Immature natural killer cell (primary cell): Measurements from ENCODE around the gene BATF3. TPM values are rescaled to one million over a fixed set of nuclear protein-coding genes. Genes with fewer than 3 reads are reported as not detected.
"Not testable (repeated sequence)": the region's sequence is repeated elsewhere in the genome, so short reads cannot be mapped to it uniquely, and the experiment has no call there.

ENCODE experiments used
- DNase-seq, 3 donors: peaks; one replicate each; pipeline ENCODE4 v3.0.0; 2022; ENCODE audit warnings: mixed read lengths in 1 of 3
- H3K27ac Mint-ChIP-seq, 6 donors: one replicate each; pipeline ENCODE4 v1.8.0; 2020; ENCODE audit warnings: mixed read lengths in 6 of 6, mild to moderate bottlenecking in 5 of 6, inconsistent platforms in 4 of 6, moderate library complexity in 3 of 6
- H3K27me3 Mint-ChIP-seq, 3 donors: one replicate each; pipeline ENCODE4 v1.8.0; 2020 to 2021; ENCODE audit warnings: low read depth in 3 of 3, mild to moderate bottlenecking in 3 of 3, mixed read lengths in 3 of 3, moderate library complexity in 3 of 3, inconsistent platforms in 1 of 3
- H3K36me3 Mint-ChIP-seq, 3 donors: one replicate each; pipeline ENCODE4 v1.8.0; 2020; ENCODE audit warnings: mixed read lengths in 3 of 3, inconsistent platforms in 2 of 3, mild to moderate bottlenecking in 2 of 3
- H3K4me1 Mint-ChIP-seq, 2 donors: one replicate each; pipeline ENCODE4 v1.8.0; 2020; ENCODE audit warnings: inconsistent platforms in 2 of 2, mild to moderate bottlenecking in 2 of 2, mixed read lengths in 2 of 2, moderate library complexity in 1 of 2
- H3K4me3 Mint-ChIP-seq, 5 donors: one replicate each; pipeline ENCODE4 v1.8.0; 2020; ENCODE audit warnings: mild to moderate bottlenecking in 5 of 5, mixed read lengths in 5 of 5, inconsistent platforms in 3 of 5, moderate library complexity in 3 of 5
- H3K9me3 Mint-ChIP-seq, 6 donors: one replicate each; pipeline ENCODE4 v1.8.0; 2020; ENCODE audit warnings: mild to moderate bottlenecking in 6 of 6, mixed read lengths in 6 of 6, inconsistent platforms in 4 of 6, moderate library complexity in 3 of 6
- polyA plus RNA-seq, 3 donors: library from polyadenylated mRNA; unstranded; fragments of 300-500 nt; fragmentation: Illumina TruSeq; gene quantifications; one replicate each; pipeline ENCODE4 v1.2.3, GENCODE V29; 2021

BATF3 gene
- polyA plus RNA-seq, 3 donors from 2014 or later = 4.4 to 7.4 (median 7.2) TPM

DNA sequence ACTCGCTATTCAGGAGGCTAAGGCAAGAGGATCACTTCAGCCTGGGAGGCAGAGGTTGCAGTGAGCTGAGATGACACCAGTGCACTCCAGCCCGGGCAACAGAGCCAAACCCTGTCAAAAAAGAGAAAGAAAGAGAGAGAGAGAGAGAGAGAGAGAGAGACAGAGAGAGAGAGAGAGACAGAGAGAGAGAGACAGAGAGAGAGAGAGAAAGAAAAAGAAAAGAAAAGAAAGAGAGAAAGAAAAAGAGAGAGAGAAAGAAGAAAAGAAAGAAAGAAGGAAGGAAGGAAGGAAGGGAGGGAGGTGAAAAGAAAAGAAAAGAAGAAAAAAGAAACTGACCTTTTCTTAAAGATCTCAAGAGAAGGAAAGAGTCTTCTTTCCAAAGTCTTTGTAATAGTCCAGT, 60.1 kb downstream of the BATF3 start:
- not testable (repeated sequence) for H3K36me3 Mint-ChIP-seq, DNase-seq, H3K9me3 Mint-ChIP-seq, H3K27ac Mint-ChIP-seq, H3K27me3 Mint-ChIP-seq, H3K4me3 Mint-ChIP-seq
- H3K4me1 Mint-ChIP-seq = peaks cover 28 to 29% of the 10 kb centered on the region in 2 donors

DNA sequence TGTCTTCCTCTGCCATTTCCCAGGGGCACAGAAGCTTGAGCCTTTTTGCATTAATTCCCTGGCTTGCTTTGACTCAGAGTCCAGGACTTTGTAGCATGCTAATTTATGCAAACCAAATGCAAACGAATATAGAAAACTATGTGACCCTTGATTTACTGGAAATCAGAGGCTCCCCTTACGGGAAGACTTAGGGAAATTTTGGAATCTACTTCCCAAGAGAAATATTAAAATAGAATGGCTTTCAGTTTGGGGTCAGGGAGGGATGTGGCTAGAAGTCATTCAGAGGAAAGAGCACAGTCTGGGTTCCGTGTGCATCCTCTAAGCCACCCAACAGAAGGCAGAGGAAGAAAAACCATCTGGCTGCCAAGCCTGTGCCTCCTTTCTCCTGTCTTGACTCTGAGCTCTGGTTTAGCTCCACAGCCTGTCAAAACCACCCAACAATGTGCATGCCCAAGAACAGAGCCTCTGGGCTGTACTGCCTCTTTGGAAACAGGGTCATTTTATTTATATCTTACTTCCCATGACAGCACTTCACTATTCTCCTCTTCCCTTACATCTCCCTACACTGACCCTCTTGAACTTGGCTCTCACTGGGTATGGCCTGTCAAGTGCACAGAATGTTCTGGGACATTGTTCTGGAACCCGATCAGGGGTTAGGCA, 61.0 kb downstream of the BATF3 start:
- peak overlapping the region in 1 of 6 donors; percentile 34 for H3K27ac Mint-ChIP-seq
- H3K4me3 Mint-ChIP-seq = no peak overlapping the region
- no peak for DNase-seq
- peaks cover 29 to 31% of the 10 kb centered on the region in 2 donors for H3K4me1 Mint-ChIP-seq
- H3K27me3 Mint-ChIP-seq = peaks cover 0 to 3% (median 0%) of the 10 kb centered on the region in 3 donors
- peaks cover 0 to 2% (median 0%) of the 10 kb centered on the region in 6 donors for H3K9me3 Mint-ChIP-seq
- peaks cover 4 to 5% (median 4%) of the 10 kb centered on the region in 3 donors for H3K36me3 Mint-ChIP-seq

GRCh38 chr1:212637902-212638301, 61.7 kb downstream of the BATF3 start:
- DNase-seq = no peak
- Mint-ChIP-seq H3K9me3 (peaks cover 0 to 2% (median 0%) of the 10 kb centered on the region in 6 donors), H3K36me3 (peaks cover 4 to 5% (median 4%) of the 10 kb centered on the region in 3 donors), H3K4me1 (peaks cover 29 to 31% of the 10 kb centered on the region in 2 donors), H3K4me3 (no peak overlapping the region), H3K27ac (peak overlapping the region in 1 of 6 donors; percentile 22), H3K27me3 (peaks cover 0 to 3% (median under 1%) of the 10 kb centered on the region in 3 donors)

Other genes with a start within 250 kb of the BATF3 start
- gene ATF3, start 91.1 kb downstream of the BATF3 start, polyA plus RNA-seq = under 1 TPM in 2 of 3 donors, not detected in 1; 0.40 to 0.70 TPM
- gene NSL1, start 91.9 kb upstream of the BATF3 start, polyA plus RNA-seq = 10 to 100 TPM; 63.4 to 70.6 (median 64.6) TPM
- gene TATDN3, start 92.1 kb upstream of the BATF3 start, polyA plus RNA-seq = 10 to 100 TPM in 2 of 3 donors, 1 to 10 TPM in 1; 8.5 to 14.8 (median 14.6) TPM
- gene SPATA45, start 147.8 kb upstream of the BATF3 start, polyA plus RNA-seq = not detected
- gene FLVCR1, start 158.4 kb upstream of the BATF3 start, polyA plus RNA-seq = 1 to 10 TPM in 2 of 3 donors, under 1 TPM in 1; 0.12 to 4.1 (median 1.6) TPM